ENCODE results near the gene KRTAP4-9.
"Not testable (repeated sequence)": the region's sequence is repeated elsewhere in the genome, so short reads cannot be mapped to it uniquely, and the experiment has no call there.

The KRTAP4-9 gene

DNA sequence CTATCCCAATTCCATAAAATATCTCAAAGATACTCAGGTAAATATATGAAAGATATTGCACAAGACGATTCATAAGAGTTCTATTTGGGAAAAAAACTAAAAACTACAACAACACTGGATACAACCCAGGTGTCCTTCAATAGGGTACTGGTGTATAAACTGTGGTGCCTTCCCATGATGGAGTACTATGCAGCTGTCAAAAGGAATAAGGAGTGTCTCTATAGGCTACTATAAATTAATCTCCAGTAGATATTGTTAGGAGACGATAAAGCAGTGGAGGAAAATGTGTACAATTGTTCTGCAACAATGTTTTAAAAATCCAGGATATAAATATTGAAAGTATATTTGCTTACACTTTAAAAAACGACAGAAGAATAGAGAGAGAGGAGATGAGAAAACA lies 21.2 kb downstream of the KRTAP4-9 start:
- Histone ChIP-seq H3K36me3 (ENCODE audit: control insufficient read depth, insufficient read depth, low read length) (no peaks in the 10 kb centered on the region), H3K27me3 (ENCODE audit: control insufficient read depth, insufficient read depth, low read length, poor library complexity, severe bottlenecking) (no peaks in the 10 kb centered on the region), H3K4me1 (ENCODE audit: control insufficient read depth, insufficient read depth, low read length) (no peaks in the 10 kb centered on the region), H3K4me3 (ENCODE audit: insufficient read depth, low read depth, low read length) (no peak overlapping the region), H3K9me3 (ENCODE audit: control insufficient read depth, low read length) (no peaks in the 10 kb centered on the region), H3K27ac (ENCODE audit: insufficient read depth, low read depth, low read length, poor library complexity, severe bottlenecking) (no peak overlapping the region)
- WGBS, 2 experiments, result 94% methylated on average over 3 of the region's 3 CpGs; no CpG with 5 or more reads in 1 of the 2 experiments

- no peaks in the 10 kb centered on the region for H3K27me3 ChIP-seq (ENCODE audit: control insufficient read depth, insufficient read depth, low read length, poor library complexity, severe bottlenecking)
- H3K4me1 ChIP-seq (ENCODE audit: control insufficient read depth, insufficient read depth, low read length), result no peaks in the 10 kb centered on the region
- no peaks in the 10 kb centered on the region for H3K36me3 ChIP-seq (ENCODE audit: control insufficient read depth, insufficient read depth, low read length)
- H3K4me3 ChIP-seq (ENCODE audit: insufficient read depth, low read depth, low read length), result no peak overlapping the region
- H3K9me3 ChIP-seq (ENCODE audit: control insufficient read depth, low read length), result no peaks in the 10 kb centered on the region
- 88 to 100% methylated on average over 1 of the region's 1 CpG for WGBS, 2 experiments
- H3K27ac ChIP-seq (ENCODE audit: insufficient read depth, low read depth, low read length, poor library complexity, severe bottlenecking), result no peak overlapping the region
These were observed 22.2 kb downstream of the KRTAP4-9 start for GRCh38 chr17:41127371-41127770.

- 96 to 99% methylated on average over 3 of the region's 3 CpGs for WGBS, 2 experiments
- no peak overlapping the region for H3K27ac ChIP-seq (ENCODE audit: insufficient read depth, low read depth, low read length, poor library complexity, severe bottlenecking)
These were observed 26.8 kb downstream of the KRTAP4-9 start for GRCh38 chr17:41131979-41132378.

DNA sequence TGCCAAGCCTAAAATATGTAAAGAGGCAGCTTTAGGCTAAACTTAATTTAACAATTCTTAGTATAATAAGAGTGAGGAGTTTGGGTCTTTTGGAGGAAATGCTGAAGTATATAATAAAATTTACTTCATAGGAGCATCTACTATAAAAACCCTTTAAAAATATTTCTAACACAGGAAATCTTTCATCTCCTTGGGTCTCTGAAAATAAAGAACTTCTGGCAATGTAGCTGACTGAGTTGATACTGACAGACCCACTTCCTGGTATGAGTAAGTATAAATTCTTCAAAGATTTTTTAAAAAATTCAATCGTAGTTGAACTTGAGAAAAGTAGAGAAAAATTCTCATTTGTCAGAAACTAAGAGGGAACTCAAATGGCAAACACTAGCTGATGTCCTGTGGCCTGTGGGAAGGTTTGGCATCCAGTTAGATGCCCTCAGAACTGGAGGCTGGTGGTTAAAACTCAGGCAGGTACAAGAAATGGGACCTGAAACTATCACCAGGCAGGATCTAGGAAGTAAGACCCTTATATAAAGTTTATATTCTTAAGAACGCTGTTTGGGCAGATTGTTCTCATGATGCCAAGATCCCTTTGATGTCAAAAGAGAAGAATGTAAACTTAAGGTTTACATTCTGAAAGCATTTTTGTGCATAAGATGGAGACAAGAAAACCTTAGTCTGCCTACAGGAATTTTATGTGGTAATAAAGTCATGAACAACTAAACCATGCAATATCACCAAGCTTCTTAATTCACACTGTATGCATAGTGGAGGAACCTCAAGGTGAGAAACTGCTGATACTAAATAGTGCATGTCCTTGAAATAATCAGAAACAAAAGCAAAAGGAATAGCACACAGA lies 28.9 kb downstream of the KRTAP4-9 start:
- H3K36me3 ChIP-seq (ENCODE audit: control insufficient read depth, insufficient read depth, low read length), result no peaks in the 10 kb centered on the region
- WGBS, 2 experiments, result 93 to 97% methylated on average over 2 of the region's 2 CpGs
- H3K4me3 ChIP-seq (ENCODE audit: insufficient read depth, low read depth, low read length), result no peak overlapping the region
- H3K27me3 ChIP-seq (ENCODE audit: control insufficient read depth, insufficient read depth, low read length, poor library complexity, severe bottlenecking), result no peaks in the 10 kb centered on the region
- no peak overlapping the region for H3K27ac ChIP-seq (ENCODE audit: insufficient read depth, low read depth, low read length, poor library complexity, severe bottlenecking)
- no peaks in the 10 kb centered on the region for H3K4me1 ChIP-seq (ENCODE audit: control insufficient read depth, insufficient read depth, low read length)
- H3K9me3 ChIP-seq (ENCODE audit: control insufficient read depth, low read length), result no peaks in the 10 kb centered on the region

More at GRCh38 chr17:41131979-41132378, 26.8 kb downstream of the KRTAP4-9 start:
- H3K4me3 ChIP-seq (ENCODE audit: insufficient read depth, low read depth, low read length), result no peak overlapping the region
- no peaks in the 10 kb centered on the region for H3K27me3 ChIP-seq (ENCODE audit: control insufficient read depth, insufficient read depth, low read length, poor library complexity, severe bottlenecking)
- H3K4me1 ChIP-seq (ENCODE audit: control insufficient read depth, insufficient read depth, low read length), result no peaks in the 10 kb centered on the region
- H3K36me3 ChIP-seq (ENCODE audit: control insufficient read depth, insufficient read depth, low read length), result no peaks in the 10 kb centered on the region
- H3K9me3 ChIP-seq (ENCODE audit: control insufficient read depth, low read length), result no peaks in the 10 kb centered on the region

- not testable (repeated sequence) for H3K27ac ChIP-seq (ENCODE audit: insufficient read depth, low read depth, low read length, poor library complexity, severe bottlenecking); H3K4me3 ChIP-seq (ENCODE audit: insufficient read depth, low read depth, low read length); H3K36me3 ChIP-seq (ENCODE audit: control insufficient read depth, insufficient read depth, low read length); H3K4me1 ChIP-seq (ENCODE audit: control insufficient read depth, insufficient read depth, low read length); H3K9me3 ChIP-seq (ENCODE audit: control insufficient read depth, low read length); H3K27me3 ChIP-seq (ENCODE audit: control insufficient read depth, insufficient read depth, low read length, poor library complexity, severe bottlenecking)
- 87 to 91% methylated on average over 12 of the region's 12 CpGs for WGBS, 2 experiments
These were observed 34.7 kb downstream of the KRTAP4-9 start for GRCh38 chr17:41139865-41140264.

DNA sequence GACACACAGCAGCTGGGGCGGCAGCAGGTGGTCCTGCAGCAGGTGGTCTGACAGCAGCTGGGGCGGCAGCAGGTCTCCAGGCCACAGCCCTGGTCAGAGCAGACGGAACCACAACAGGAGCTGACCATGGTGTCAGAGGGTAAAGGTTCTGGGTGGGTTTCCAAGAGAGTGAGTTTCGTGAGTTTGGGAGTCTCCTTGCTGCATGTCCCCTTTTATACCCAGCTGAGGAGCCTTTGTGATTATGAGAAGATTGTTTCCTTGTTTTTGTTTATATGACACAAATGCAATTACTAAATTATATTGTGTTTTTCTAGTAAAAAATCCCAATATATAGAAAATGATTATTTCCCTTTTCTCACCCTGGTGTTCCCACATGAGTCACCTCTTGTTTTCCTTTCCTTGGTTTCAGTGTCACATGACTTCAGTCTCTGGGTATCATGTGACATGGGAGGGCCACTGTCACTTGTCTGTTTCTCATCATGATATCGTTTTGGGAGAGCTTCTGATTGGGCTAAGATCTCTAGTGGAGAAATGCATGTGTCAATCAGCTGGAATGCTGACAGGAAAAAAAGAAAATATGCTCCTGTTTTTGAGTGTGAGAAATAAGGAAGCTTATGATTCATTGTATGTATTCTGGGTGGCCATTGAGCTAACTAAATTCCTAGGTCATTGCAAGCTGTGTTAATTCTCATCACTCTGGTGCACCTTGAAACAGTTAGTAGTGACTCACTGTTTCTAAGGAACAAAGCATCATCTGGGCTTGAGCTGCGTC lies 35.4 kb downstream of the KRTAP4-9 start, which contains the start of gene KRTAP4-6:
TSS of gene KRTAP4-6 (minus strand) at position 185 of the 772 bp plus-strand sequence. CDS start at position 128, 57 bp downstream.
- H3K27me3 ChIP-seq (ENCODE audit: control insufficient read depth, insufficient read depth, low read length, poor library complexity, severe bottlenecking), result no peaks in the 10 kb centered on the region
- WGBS, 2 experiments, result 86 to 96% methylated on average over 6 of the region's 6 CpGs
- no peaks in the 10 kb centered on the region for H3K4me1 ChIP-seq (ENCODE audit: control insufficient read depth, insufficient read depth, low read length)
- H3K27ac ChIP-seq (ENCODE audit: insufficient read depth, low read depth, low read length, poor library complexity, severe bottlenecking), result no peak within 1 kb of the TSS
- no peaks in the 10 kb centered on the region for H3K9me3 ChIP-seq (ENCODE audit: control insufficient read depth, low read length)
- no peak within 1 kb of the TSS for H3K4me3 ChIP-seq (ENCODE audit: insufficient read depth, low read depth, low read length)
- no peaks in the 10 kb centered on the region for H3K36me3 ChIP-seq (ENCODE audit: control insufficient read depth, insufficient read depth, low read length)

GRCh38 chr17:41141361-41141760 lies 36.2 kb downstream of the KRTAP4-9 start:
- Histone ChIP-seq H3K27me3 (ENCODE audit: control insufficient read depth, insufficient read depth, low read length, poor library complexity, severe bottlenecking) (no peaks in the 10 kb centered on the region), H3K4me3 (ENCODE audit: insufficient read depth, low read depth, low read length) (no peak overlapping the region), H3K4me1 (ENCODE audit: control insufficient read depth, insufficient read depth, low read length) (no peaks in the 10 kb centered on the region), H3K36me3 (ENCODE audit: control insufficient read depth, insufficient read depth, low read length) (no peaks in the 10 kb centered on the region), H3K9me3 (ENCODE audit: control insufficient read depth, low read length) (no peaks in the 10 kb centered on the region), H3K27ac (ENCODE audit: insufficient read depth, low read depth, low read length, poor library complexity, severe bottlenecking) (no peak overlapping the region)

- H3K27ac ChIP-seq (ENCODE audit: insufficient read depth, low read depth, low read length, poor library complexity, severe bottlenecking), result no peak overlapping the region
- H3K9me3 ChIP-seq (ENCODE audit: control insufficient read depth, low read length), result no peaks in the 10 kb centered on the region
- no peaks in the 10 kb centered on the region for H3K27me3 ChIP-seq (ENCODE audit: control insufficient read depth, insufficient read depth, low read length, poor library complexity, severe bottlenecking)
- H3K4me3 ChIP-seq (ENCODE audit: insufficient read depth, low read depth, low read length), result no peak overlapping the region
- no peaks in the 10 kb centered on the region for H3K36me3 ChIP-seq (ENCODE audit: control insufficient read depth, insufficient read depth, low read length)
- H3K4me1 ChIP-seq (ENCODE audit: control insufficient read depth, insufficient read depth, low read length), result no peaks in the 10 kb centered on the region
- WGBS, 2 experiments, result 94 to 100% methylated on average over 1 of the region's 1 CpG
These were observed 39.7 kb downstream of the KRTAP4-9 start for GRCh38 chr17:41144846-41145245.

- Histone ChIP-seq H3K36me3 (ENCODE audit: control insufficient read depth, insufficient read depth, low read length) (no peaks in the 10 kb centered on the region), H3K4me3 (ENCODE audit: insufficient read depth, low read depth, low read length) (no peak overlapping the region), H3K4me1 (ENCODE audit: control insufficient read depth, insufficient read depth, low read length) (no peaks in the 10 kb centered on the region), H3K9me3 (ENCODE audit: control insufficient read depth, low read length) (no peaks in the 10 kb centered on the region), H3K27ac (ENCODE audit: insufficient read depth, low read depth, low read length, poor library complexity, severe bottlenecking) (no peak overlapping the region), H3K27me3 (ENCODE audit: control insufficient read depth, insufficient read depth, low read length, poor library complexity, severe bottlenecking) (no peaks in the 10 kb centered on the region)
- 97 to 100% methylated on average over 2 of the region's 2 CpGs for WGBS, 2 experiments
These were observed 40.1 kb downstream of the KRTAP4-9 start for GRCh38 chr17:41145261-41145660.

GRCh38 chr17:41147531-41148204 lies 42.5 kb downstream of the KRTAP4-9 start:
- Histone ChIP-seq H3K9me3 (ENCODE audit: control insufficient read depth, low read length) (no peaks in the 10 kb centered on the region), H3K27me3 (ENCODE audit: control insufficient read depth, insufficient read depth, low read length, poor library complexity, severe bottlenecking) (no peaks in the 10 kb centered on the region), H3K4me3 (ENCODE audit: insufficient read depth, low read depth, low read length) (no peak overlapping the region), H3K36me3 (ENCODE audit: control insufficient read depth, insufficient read depth, low read length) (no peaks in the 10 kb centered on the region), H3K27ac (ENCODE audit: insufficient read depth, low read depth, low read length, poor library complexity, severe bottlenecking) (no peak overlapping the region), H3K4me1 (ENCODE audit: control insufficient read depth, insufficient read depth, low read length) (no peaks in the 10 kb centered on the region)
- 93 to 100% methylated on average over 2 of the region's 2 CpGs for WGBS, 2 experiments
